ENCODE data around the gene HIP1. TPM values are rescaled to one million over a fixed set of nuclear protein-coding genes. Genes with fewer than 3 reads are reported as not detected.

HIP1 gene
- total and polyA plus RNA-seq, 2 donors from 2014 or later, result 11.2 to 50.1 TPM

DNA sequence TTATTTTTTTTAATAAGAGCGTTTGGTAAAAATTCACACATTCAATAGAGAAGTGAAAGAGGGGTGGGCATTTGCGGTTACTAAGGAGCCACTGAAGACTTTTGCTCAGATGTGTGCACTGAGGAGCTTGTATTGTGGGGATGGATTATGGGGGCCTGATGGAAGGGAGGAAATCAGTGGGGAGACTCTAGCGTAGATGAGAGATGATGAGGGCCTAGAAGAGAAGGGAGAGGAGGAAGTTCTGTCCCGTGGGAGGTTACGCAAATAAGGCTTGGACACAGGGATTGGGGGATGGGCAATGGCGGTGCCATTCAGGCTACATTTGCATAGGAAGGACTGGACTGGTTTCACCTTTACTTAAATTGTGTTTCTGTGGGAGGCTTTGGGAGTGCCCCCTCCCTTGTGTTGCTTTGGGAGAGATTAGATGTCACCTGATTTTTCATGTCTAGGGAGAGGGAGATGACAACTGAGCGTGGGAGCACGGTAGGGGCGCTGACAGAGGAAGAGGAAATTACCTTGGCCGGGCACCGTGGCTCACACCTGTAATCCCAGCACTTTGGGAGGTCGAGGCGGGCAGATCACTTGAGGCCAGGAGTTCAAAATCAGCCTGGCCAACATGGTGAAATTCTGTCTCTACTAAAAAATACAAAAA, 2.2 kb upstream of the HIP1 start:
- Histone ChIP-seq H3K9me3 (ENCODE audit: control insufficient read depth in 2 of 3, insufficient read depth in 1 of 3, low read length in 3 of 3) (no peaks in the 10 kb centered on the region), H3K4me1 (ENCODE audit: control insufficient read depth in 2 of 3, insufficient read depth in 2 of 3, low read depth in 1 of 3, low read length in 3 of 3) (peaks cover 0 to 15% (median 3%) of the 10 kb centered on the region in 3 donors), H3K27ac (ENCODE audit: low read depth in 2 of 2, low read length in 2 of 2) (no peak overlapping the region), H3K4me3 (ENCODE audit: low read length in 3 of 3) (no peak overlapping the region), H3K36me3 (ENCODE audit: control insufficient read depth in 2 of 3, insufficient read depth in 3 of 3, low read length in 3 of 3) (no peaks in the 10 kb centered on the region), H3K27me3 (ENCODE audit: control insufficient read depth, insufficient read depth, low read length) (no peaks in the 10 kb centered on the region), H3K9ac (ENCODE audit: low read length in 3 of 3) (no peak overlapping the region)
- intact Hi-C loops (cut with DNase I), result no loop called here
- FAIRE-seq (no peak), DNase-seq (peak in 4 of 5 donors; percentile 56 to 78 (median 77))
- TF ChIP-seq CTCF (IDR thresholded peaks at IDR 0.05; ENCODE audit: borderline replicate concordance, extremely low read depth, insufficient read depth), result no peak

DNA sequence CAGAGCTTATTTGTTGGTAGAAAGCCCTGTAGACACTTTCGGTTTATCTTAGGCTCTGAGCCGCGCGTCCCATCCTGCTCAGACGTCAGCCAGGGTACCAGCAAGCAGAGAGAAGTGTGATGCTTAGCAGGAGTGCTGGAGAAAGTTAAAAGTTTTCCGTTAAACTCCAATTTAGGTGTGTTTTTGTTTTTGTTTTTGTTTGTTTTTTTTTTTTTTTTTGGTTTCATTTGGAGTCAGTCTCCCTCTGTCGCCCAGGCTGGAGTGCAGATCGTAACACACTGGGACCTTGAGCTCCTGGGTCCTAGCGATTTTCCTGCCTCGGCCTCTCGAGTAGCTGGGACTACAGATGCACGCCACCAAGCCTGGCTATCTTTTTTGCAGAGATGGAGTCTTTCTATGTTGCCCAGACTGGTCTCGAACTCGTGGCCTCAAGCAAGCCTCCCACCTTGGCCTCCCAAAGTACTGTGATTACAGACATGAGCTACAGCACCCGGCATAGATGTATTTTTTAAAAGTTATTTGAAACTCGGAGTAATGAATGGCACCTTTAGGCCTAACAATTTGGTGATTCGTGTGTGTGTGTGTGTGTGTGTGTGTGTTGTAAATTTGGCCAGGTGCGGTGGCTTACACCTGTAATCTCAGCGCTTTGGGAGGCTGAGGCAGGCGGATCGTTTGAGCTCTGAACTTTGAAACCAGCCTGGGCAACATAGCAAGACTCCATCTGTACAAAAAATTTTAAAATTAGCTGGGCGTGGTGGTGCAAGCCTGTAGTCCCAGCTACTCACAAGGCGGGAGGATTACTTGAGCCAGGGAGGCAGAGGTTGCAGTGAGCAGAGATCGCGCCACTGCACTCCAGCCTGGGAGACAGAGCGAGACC, 1.3 kb upstream of the HIP1 start:
- DNase-seq (no peak), FAIRE-seq (no peak)
- peak overlapping the region; percentile 32 to 77 (median 73) for H3K4me3 ChIP-seq (ENCODE audit: low read length in 3 of 3)
- H3K9ac ChIP-seq (ENCODE audit: low read length in 3 of 3), result peak overlapping the region; percentile 2 to 58 (median 51)
- no peaks in the 10 kb centered on the region for H3K36me3 ChIP-seq (ENCODE audit: control insufficient read depth in 2 of 3, insufficient read depth in 3 of 3, low read length in 3 of 3)
- H3K4me1 ChIP-seq (ENCODE audit: control insufficient read depth in 2 of 3, insufficient read depth in 2 of 3, low read depth in 1 of 3, low read length in 3 of 3), result peaks cover 0 to 16% (median 7%) of the 10 kb centered on the region in 3 donors
- no peaks in the 10 kb centered on the region for H3K9me3 ChIP-seq (ENCODE audit: control insufficient read depth in 2 of 3, insufficient read depth in 1 of 3, low read length in 3 of 3)
- intact Hi-C loops (cut with DNase I), result no loop called here
- peak overlapping the region; percentile 83 to 96 for H3K27ac ChIP-seq (ENCODE audit: low read depth in 2 of 2, low read length in 2 of 2)
- no peaks in the 10 kb centered on the region for H3K27me3 ChIP-seq (ENCODE audit: control insufficient read depth, insufficient read depth, low read length)
- TF ChIP-seq CTCF (IDR thresholded peaks at IDR 0.05; ENCODE audit: borderline replicate concordance, extremely low read depth, insufficient read depth), result no peak

GRCh38 chr7:75738975-75739795, 444 bp upstream of the HIP1 start:
- H3K36me3 ChIP-seq (ENCODE audit: control insufficient read depth in 2 of 3, insufficient read depth in 3 of 3, low read length in 3 of 3), result no peaks in the 10 kb centered on the region
- TF ChIP-seq CTCF (IDR thresholded peaks at IDR 0.05; ENCODE audit: borderline replicate concordance, extremely low read depth, insufficient read depth), result peak; percentile 11
- no peaks in the 10 kb centered on the region for H3K27me3 ChIP-seq (ENCODE audit: control insufficient read depth, insufficient read depth, low read length)
- H3K9me3 ChIP-seq (ENCODE audit: control insufficient read depth in 2 of 3, insufficient read depth in 1 of 3, low read length in 3 of 3), result no peaks in the 10 kb centered on the region
- peak overlapping the region; percentile 88 to 96 for H3K27ac ChIP-seq (ENCODE audit: low read depth in 2 of 2, low read length in 2 of 2)
- DNase-seq (peak; percentile 99 to 100 (median 100)), FAIRE-seq (no peak)
- intact Hi-C loops (cut with DNase I), result no loop called here
- H3K9ac ChIP-seq (ENCODE audit: low read length in 3 of 3), result peak overlapping the region; percentile 2 to 85 (median 51)
- H3K4me3 ChIP-seq (ENCODE audit: low read length in 3 of 3), result peak overlapping the region; percentile 68 to 88 (median 77)
- peaks cover 0 to 23% (median 13%) of the 10 kb centered on the region in 3 donors for H3K4me1 ChIP-seq (ENCODE audit: control insufficient read depth in 2 of 3, insufficient read depth in 2 of 3, low read depth in 1 of 3, low read length in 3 of 3)

Measured in kidney (tissue), 14 donors.